NCI-H446 treated with DMSO at 0.1 percent for 48 hours (cell line): ENCODE measurements around the gene ZNF770.
A peak's percentile ranks its signal among the peaks of the same experiment; 100 is the strongest.
"Not testable (repeated sequence)": the region's sequence is repeated elsewhere in the genome, so short reads cannot be mapped to it uniquely, and the experiment has no call there.

Experiments used
- DNase-seq: peaks from one replicate; lab custom pipeline; 2025; lab: John Stamatoyannopoulos, UW

ZNF770 gene

GRCh38 chr15:34973512-34973911 lies 14.6 kb downstream of the ZNF770 start:
- DNase-seq: no peak

DNA sequence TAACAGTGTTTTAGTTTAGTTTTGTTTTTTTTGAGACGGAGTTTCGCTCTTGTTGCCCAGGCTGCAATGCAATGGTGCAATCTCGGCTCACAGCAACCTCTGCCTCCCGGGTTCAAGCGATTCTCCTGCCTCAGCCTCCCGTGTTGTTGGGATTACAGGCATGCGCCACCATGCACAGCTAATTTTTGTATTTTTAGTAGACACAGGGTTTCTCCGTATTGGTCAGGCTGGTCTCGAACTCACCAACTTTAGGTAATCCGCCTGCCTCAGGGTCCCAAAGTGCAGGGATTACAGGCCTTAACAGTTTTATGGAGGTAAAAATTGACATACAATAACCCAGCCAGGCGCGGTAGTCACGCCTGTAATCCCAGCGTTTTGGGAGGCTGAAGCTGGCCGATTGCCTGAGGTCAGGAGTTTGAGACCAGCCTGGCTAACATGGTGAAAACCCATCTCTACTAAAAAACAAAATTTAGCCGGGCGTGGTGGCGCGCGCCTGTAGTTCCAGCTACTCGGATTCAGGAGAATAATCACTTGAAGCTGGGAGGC lies 17.9 kb downstream of the ZNF770 start:
- not testable (repeated sequence) for DNase-seq

GRCh38 chr15:34969340-34970097 lies 18.6 kb downstream of the ZNF770 start, which contains the start of gene AQR:
Gene AQR (minus strand): TSS chr15:34969742. CDS start chr15:34969613, 129 bp downstream.
- peak; percentile 94 for DNase-seq

GRCh38 chr15:34964277-34964676 lies 23.8 kb downstream of the ZNF770 start:
- DNase-seq: no peak

DNA sequence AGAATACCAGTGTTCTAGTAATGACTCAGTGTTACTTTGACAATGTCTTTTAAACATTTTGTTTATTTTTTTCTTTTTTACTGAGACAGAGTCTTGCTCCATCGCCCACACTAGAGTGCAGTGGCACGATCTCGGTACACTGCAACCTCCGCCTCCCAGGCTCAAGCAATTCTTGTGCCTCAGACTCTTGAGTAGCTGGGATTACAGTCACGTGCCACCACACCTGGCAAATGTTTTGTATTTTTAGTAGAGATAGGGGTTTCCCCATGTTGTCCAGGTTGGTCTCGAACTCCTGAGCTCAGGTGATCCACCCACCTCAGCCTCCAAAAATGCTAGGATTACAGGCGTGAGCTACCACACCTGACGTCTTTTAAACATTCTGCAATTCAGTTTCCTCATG lies 34.2 kb downstream of the ZNF770 start:
- DNase-seq: no peak

GRCh38 chr15:34952481-34952880 lies 35.6 kb downstream of the ZNF770 start:
- no peak for DNase-seq

GRCh38 chr15:34951993-34952392 lies 36.1 kb downstream of the ZNF770 start:
- DNase-seq: no peak

- no peak for DNase-seq
Observed at GRCh38 chr15:34944936-34945335, 43.2 kb downstream of the ZNF770 start.

DNA sequence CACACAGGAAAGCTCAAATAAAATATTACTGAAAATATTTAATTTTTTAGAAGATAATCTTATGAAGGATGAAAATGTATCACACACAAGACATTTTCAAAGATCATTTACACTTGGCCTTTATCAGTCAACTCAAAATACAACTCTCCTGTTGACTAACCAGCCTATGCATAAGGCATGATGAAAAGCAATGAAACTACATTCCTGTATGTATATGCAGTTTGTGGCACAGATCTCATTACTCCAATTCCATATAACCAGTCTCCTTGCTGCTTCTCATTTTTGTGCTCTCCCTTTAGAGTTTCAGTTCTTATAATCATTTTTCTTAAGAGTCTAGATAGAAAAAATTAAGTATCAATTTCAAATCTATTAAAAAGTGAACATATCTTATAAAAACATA lies 44.4 kb downstream of the ZNF770 start:
- no peak for DNase-seq

DNA sequence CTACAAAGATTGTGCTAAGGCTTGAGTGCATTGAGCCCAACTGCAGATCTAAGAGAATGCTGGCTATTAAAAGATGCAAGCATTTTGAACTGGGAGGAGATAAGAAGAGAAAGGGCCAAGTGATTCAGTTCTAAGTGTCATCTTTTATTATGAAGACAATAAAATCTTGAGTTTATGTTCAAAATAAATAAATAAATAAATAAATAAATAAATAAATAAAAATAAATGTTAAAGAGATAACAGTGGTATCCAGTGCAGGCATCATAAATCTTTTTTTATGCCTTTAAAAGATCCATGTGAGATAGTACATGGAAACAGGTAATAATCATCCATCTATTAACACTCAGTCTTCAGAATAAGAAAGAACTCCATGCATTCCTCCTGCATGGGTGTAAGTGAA lies 44.8 kb downstream of the ZNF770 start:
- not testable (repeated sequence) for DNase-seq

- DNase-seq: no peak
Observed at GRCh38 chr15:34942363-34942762, 45.7 kb downstream of the ZNF770 start.

GRCh38 chr15:34941831-34942230 lies 46.3 kb downstream of the ZNF770 start:
- DNase-seq: no peak

DNA sequence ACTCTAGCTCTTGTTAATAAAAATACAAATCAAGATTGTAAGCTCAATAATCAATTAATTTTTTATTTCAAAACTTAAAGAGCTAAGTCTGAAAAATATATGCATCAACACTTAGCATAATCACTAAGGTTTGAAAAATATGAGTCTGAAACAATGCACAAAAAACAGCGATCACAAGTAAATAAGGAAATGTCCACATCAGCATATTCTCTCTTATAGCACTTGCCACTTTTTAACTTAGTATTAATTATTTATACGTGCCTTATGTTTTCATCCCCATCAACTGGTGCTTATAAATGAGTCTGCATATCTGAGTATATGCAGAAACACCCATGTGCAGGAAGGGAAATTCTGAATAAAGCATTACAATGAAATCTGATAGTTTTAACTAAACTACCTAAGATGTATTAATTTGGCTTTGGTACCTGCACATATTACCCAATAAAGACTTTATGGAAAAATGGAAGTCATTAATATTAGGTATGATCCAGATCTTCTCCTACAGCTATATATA lies 46.8 kb downstream of the ZNF770 start:
- no peak for DNase-seq

- DNase-seq: no peak
Observed at GRCh38 chr15:34933432-34933975, 54.6 kb downstream of the ZNF770 start.

GRCh38 chr15:34928349-34928748 lies 59.7 kb downstream of the ZNF770 start:
- DNase-seq: not testable (repeated sequence)
